H7 (cell line): ENCODE data around the gene UNC13C. TPM values are rescaled to one million over a fixed set of nuclear protein-coding genes. Genes with fewer than 3 reads are reported as not detected.

Experiments
- DNase-seq: peaks from one replicate; pipeline ENCODE4 v3.0.0; 2012
- H3K27me3 ChIP-seq: 2 replicates; pipeline ENCODE4 v1.6.0; 2011; ENCODE audit warnings: mild to moderate bottlenecking, low read length; ENCODE audit not compliant: control insufficient read depth, insufficient read depth
- H3K36me3 ChIP-seq: replicated peaks from 2 replicates; pipeline ENCODE4 v1.5.1; 2011; ENCODE audit warnings: low read length; ENCODE audit not compliant: control insufficient read depth, insufficient read depth
- H3K4me3 ChIP-seq: 2 replicates; pipeline ENCODE4 v1.5.1; 2011; ENCODE audit warnings: low read depth, mild to moderate bottlenecking, control low read depth, low read length, moderate library complexity; ENCODE audit not compliant: insufficient read depth
- total RNA-seq: library from RNA; depleted of rRNA; stranded (reverse); fragments of >200 nt; shearing (Covaris generic); gene quantifications from 2 replicates; pipeline ENCODE4 v1.2.3, GENCODE V29; 2014

Gene UNC13C
- total RNA-seq, 1 experiment from 2014 or later, result 0.03 TPM

- no peak overlapping the region for H3K4me3 ChIP-seq
- no peak for DNase-seq
- no peaks in the 10 kb centered on the region for H3K27me3 ChIP-seq
- no peaks in the 10 kb centered on the region for H3K36me3 ChIP-seq
Measured at GRCh38 chr15:54119051-54119450, 140.8 kb downstream of the UNC13C start.

GRCh38 chr15:54120949-54121463, 142.8 kb downstream of the UNC13C start:
- no peaks in the 10 kb centered on the region for H3K27me3 ChIP-seq
- H3K4me3 ChIP-seq, result no peak overlapping the region
- H3K36me3 ChIP-seq, result no peaks in the 10 kb centered on the region
- DNase-seq, result no peak

- Histone ChIP-seq H3K36me3 (no peaks in the 10 kb centered on the region), H3K27me3 (no peaks in the 10 kb centered on the region), H3K4me3 (no peak overlapping the region)
- DNase-seq, result no peak
Measured at GRCh38 chr15:54127574-54127973, 149.3 kb downstream of the UNC13C start.

- no peaks in the 10 kb centered on the region for H3K36me3 ChIP-seq
- H3K4me3 ChIP-seq, result no peak overlapping the region
- DNase-seq, result no peak
- H3K27me3 ChIP-seq, result no peaks in the 10 kb centered on the region
Measured at GRCh38 chr15:54131410-54131809, 153.2 kb downstream of the UNC13C start.

GRCh38 chr15:54149115-54149531, 170.9 kb downstream of the UNC13C start:
- no peaks in the 10 kb centered on the region for H3K27me3 ChIP-seq

GRCh38 chr15:54150255-54150654, 172.0 kb downstream of the UNC13C start:
- H3K36me3 ChIP-seq, result no peaks in the 10 kb centered on the region
- no peak for DNase-seq
- no peak overlapping the region for H3K4me3 ChIP-seq
- H3K27me3 ChIP-seq, result no peaks in the 10 kb centered on the region

More at GRCh38 chr15:54149115-54149531, 170.9 kb downstream of the UNC13C start:
- Histone ChIP-seq H3K36me3 (no peaks in the 10 kb centered on the region), H3K4me3 (no peak overlapping the region)
- DNase-seq, result no peak

- Histone ChIP-seq H3K27me3 (no peaks in the 10 kb centered on the region), H3K4me3 (no peak overlapping the region), H3K36me3 (no peaks in the 10 kb centered on the region)
- DNase-seq, result no peak
Measured at GRCh38 chr15:54159012-54159411, 180.8 kb downstream of the UNC13C start.

- Histone ChIP-seq H3K4me3 (no peak overlapping the region), H3K36me3 (no peaks in the 10 kb centered on the region), H3K27me3 (no peaks in the 10 kb centered on the region)
- DNase-seq, result no peak
Measured at GRCh38 chr15:54187325-54187724, 209.1 kb downstream of the UNC13C start.

GRCh38 chr15:54197995-54198394, 219.8 kb downstream of the UNC13C start:
- no peak overlapping the region for H3K4me3 ChIP-seq
- DNase-seq, result no peak
- H3K36me3 ChIP-seq, result no peaks in the 10 kb centered on the region
- no peaks in the 10 kb centered on the region for H3K27me3 ChIP-seq

GRCh38 chr15:54206586-54207321, 228.5 kb downstream of the UNC13C start:
- DNase-seq, result no peak
- no peak overlapping the region for H3K4me3 ChIP-seq
- no peaks in the 10 kb centered on the region for H3K27me3 ChIP-seq
- no peaks in the 10 kb centered on the region for H3K36me3 ChIP-seq

GRCh38 chr15:54208786-54209185, 230.5 kb downstream of the UNC13C start:
- no peak for DNase-seq
- Histone ChIP-seq H3K4me3 (no peak overlapping the region), H3K27me3 (no peaks in the 10 kb centered on the region), H3K36me3 (no peaks in the 10 kb centered on the region)

GRCh38 chr15:54212635-54213034, 234.4 kb downstream of the UNC13C start:
- no peaks in the 10 kb centered on the region for H3K27me3 ChIP-seq
- H3K36me3 ChIP-seq, result no peaks in the 10 kb centered on the region
- no peak for DNase-seq
- H3K4me3 ChIP-seq, result no peak overlapping the region

- no peak for DNase-seq
- H3K36me3 ChIP-seq, result no peaks in the 10 kb centered on the region
- no peaks in the 10 kb centered on the region for H3K27me3 ChIP-seq
- no peak overlapping the region for H3K4me3 ChIP-seq
Measured at GRCh38 chr15:54226455-54226854, 248.2 kb downstream of the UNC13C start.

GRCh38 chr15:54227569-54227968, 249.3 kb downstream of the UNC13C start:
- Histone ChIP-seq H3K36me3 (no peaks in the 10 kb centered on the region), H3K27me3 (no peaks in the 10 kb centered on the region)
- DNase-seq, result no peak

GRCh38 chr15:54250326-54250725, 272.1 kb downstream of the UNC13C start:
- Histone ChIP-seq H3K4me3 (no peak overlapping the region), H3K36me3 (no peaks in the 10 kb centered on the region), H3K27me3 (no peaks in the 10 kb centered on the region)
- no peak for DNase-seq

More at GRCh38 chr15:54227569-54227968, 249.3 kb downstream of the UNC13C start:
- H3K4me3 ChIP-seq, result no peak overlapping the region
